GM19467 (cell line): ENCODE measurements around the gene AKT1.
"Not testable (repeated sequence)": the region's sequence is repeated elsewhere in the genome, so short reads cannot be mapped to it uniquely, and the experiment has no call there.

Experiments
- ATAC-seq: cut with Tn5 transposase; IDR thresholded peaks from one replicate; pipeline ENCODE4 v1.9.1; 2021; ENCODE audit warnings: mild to moderate bottlenecking, moderate library complexity; ENCODE audit not compliant: unreplicated experiment

The AKT1 gene

GRCh38 chr14:104794993-104795780 is at the start of gene AKT1:
AKT1 (minus strand) TSS chr14:104795748; CDS start chr14:104792643, 3,105 bp downstream.
- ATAC-seq = no peak

GRCh38 chr14:104845033-104845666 is 49.6 kb upstream of the AKT1 start:
- ATAC-seq = no peak

GRCh38 chr14:104844306-104845032 is 48.9 kb upstream of the AKT1 start:
- no peak for ATAC-seq

- ATAC-seq = no peak
Measured at GRCh38 chr14:104843442-104844305, 48.1 kb upstream of the AKT1 start.

GRCh38 chr14:104843006-104843405 is 47.5 kb upstream of the AKT1 start:
- no peak for ATAC-seq

GRCh38 chr14:104841730-104842129 is 46.2 kb upstream of the AKT1 start:
- ATAC-seq = no peak

GRCh38 chr14:104836171-104836935 is 40.8 kb upstream of the AKT1 start:
- ATAC-seq = not testable (repeated sequence)

- ATAC-seq = no peak
Measured at GRCh38 chr14:104830781-104831180, 35.2 kb upstream of the AKT1 start.

GRCh38 chr14:104827177-104828055 is 31.9 kb upstream of the AKT1 start:
- ATAC-seq = no peak

GRCh38 chr14:104826861-104827176 is 31.3 kb upstream of the AKT1 start:
- no peak for ATAC-seq

GRCh38 chr14:104826189-104826860 is 30.8 kb upstream of the AKT1 start:
- no peak for ATAC-seq

- ATAC-seq = no peak
Measured at GRCh38 chr14:104824353-104824997, 28.9 kb upstream of the AKT1 start.

GRCh38 chr14:104822821-104823615 is 27.5 kb upstream of the AKT1 start:
- no peak for ATAC-seq

- no peak for ATAC-seq
Measured at GRCh38 chr14:104821971-104822608, 26.5 kb upstream of the AKT1 start.

- ATAC-seq = no peak
Measured at GRCh38 chr14:104821229-104821945, 25.8 kb upstream of the AKT1 start.

- ATAC-seq = no peak
Measured at GRCh38 chr14:104820669-104821228, 25.2 kb upstream of the AKT1 start.
